GM23248 (cell line): ENCODE data around the gene ELMO1.

Experiments
- EZH2 ChIP-seq: fragments of 200-600 bp; sonication (generic); IDR thresholded peaks from 2 replicates; pipeline ENCODE4 v1.6.1; 2018; ENCODE audit warnings: antibody characterized with exemption, mild to moderate bottlenecking; ENCODE audit not compliant: insufficient read depth, poor library complexity, severe bottlenecking
- EZH2phosphoT487 ChIP-seq: fragments of 200-600 bp; sonication (generic); IDR thresholded peaks from 2 replicates; pipeline ENCODE4 v1.6.1; 2018; ENCODE audit warnings: antibody characterized with exemption, moderate library complexity, mild to moderate bottlenecking, low read depth; ENCODE audit not compliant: insufficient read depth

- TF ChIP-seq EZH2 = no peak
- TF ChIP-seq EZH2phosphoT487 = no peak
These were observed 356.1 kb downstream of the ELMO1 start for GRCh38 chr7:37092548-37092947.
